HG03342 (cell line): Measurements from ENCODE around the gene PCDH15.

Source experiments
- ATAC-seq: cut with Tn5 transposase; IDR thresholded peaks from one replicate; pipeline ENCODE4 v1.9.1; 2021; ENCODE audit warnings: mild to moderate bottlenecking, moderate library complexity; ENCODE audit not compliant: unreplicated experiment

PCDH15 gene

DNA sequence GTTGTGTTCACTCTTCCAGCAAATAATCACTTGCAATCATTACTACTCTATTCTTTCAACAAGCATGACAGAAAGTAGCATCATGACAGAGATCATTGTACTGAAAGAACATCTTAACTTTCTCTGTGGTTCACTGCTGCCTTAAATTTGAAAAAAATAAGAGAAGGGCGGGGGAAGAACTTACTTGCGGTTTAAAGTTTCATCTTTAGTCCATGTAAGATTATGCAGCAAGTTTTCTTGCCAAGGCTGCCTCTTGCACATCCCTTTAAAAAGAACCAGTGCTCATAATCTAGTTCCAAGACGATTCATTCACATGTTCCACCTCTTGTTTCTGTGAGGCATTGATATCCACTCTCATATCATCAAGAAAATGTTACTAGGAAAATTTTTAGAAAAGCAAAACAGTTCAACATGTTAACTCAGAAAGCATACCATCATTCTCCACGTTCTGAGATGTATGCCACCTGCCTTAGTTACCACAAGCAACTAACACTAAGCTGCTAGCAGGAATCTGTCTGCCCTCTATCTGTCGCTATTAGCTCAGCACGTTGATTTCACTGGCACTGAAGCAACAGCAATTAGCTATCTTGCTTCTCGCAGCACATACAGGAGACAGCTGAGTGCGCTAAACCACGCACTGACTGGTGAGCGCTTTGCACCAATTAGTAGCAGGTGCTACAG is at the start of gene PCDH15:
TSS of gene PCDH15 (minus strand) at position 491 of the 681 bp plus-strand sequence. CDS start 136,969 bp downstream, outside the sequence.
- no peak for ATAC-seq

DNA sequence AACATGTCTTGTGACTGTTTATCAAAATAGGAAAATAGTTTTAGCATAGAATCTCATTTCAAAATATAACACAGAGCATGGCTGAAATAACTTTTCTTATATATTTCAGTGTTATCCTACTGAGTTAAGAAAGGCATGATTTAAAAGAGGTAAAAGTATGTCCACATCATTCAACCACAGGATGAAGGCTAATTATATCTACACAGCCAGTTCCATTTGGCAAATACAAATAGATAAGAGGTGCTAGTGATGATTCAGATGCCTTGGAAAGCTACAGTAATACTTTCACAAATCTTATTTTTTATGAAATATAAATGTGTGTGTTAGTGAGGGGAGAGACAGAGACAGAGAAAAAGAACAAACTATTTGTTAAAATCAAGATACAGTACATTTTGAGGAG is 42.9 kb upstream of the PCDH15 start:
- ATAC-seq: no peak

DNA sequence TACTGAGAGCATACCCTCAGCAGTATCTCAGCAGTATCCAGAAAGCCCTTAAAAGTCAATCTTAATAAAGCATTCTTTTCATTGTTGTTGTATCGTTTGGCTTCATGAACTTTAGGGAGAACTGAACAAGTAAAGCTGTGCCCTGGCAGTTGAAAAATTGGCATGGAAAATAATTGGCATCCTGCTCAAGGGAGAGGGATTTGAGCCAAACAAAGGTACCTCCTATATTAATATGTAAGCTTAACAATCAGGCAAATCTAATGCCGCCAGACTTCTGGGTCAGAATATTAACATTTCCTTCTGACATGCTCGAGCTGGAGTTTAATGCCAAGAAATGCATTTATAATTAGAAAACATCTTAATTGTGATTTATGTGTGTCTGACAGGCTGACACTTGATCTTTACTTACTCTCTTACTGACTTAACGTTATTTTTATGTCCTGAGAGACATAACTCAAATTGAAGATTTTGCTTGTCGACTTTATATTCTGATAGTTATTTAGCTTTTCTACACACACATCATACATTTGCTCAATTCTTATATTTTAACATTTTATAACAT is 42.1 kb upstream of the PCDH15 start:
- no peak for ATAC-seq

DNA sequence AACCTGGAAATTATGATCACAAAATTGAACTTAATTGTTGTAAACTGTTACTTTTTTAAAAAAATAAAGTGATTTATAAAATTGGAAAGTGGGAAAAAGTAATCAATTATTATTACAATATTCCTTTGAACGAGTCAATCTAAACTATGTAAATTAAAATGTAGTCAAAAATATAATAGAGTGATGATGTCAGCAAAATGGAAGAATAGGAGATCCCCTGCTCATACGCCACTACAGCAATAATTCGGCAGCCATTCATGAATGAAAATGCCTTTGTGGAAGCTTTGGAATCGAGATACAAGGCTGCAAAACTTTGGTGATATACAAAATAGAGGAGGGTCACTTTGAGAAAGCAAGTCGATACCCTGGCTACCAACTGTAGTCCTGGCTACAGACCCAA is 36.4 kb upstream of the PCDH15 start:
- no peak for ATAC-seq

DNA sequence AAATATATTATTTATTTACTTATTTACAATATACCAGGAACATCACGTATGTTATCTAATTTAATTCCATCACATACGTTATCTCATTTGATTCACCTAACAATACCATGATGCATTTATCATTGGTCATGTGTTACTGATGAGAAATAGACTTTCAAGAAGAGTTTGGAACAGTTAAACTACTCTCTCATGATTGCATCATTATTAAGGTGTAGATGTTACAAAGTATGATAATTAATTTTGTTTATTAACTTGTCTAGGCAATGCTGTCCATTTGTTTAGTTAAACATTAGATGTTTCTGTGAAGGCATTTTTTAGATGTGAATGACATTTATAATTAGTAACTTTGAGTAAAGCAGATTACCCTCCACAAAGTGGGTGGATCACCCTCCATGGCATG is 32.0 kb upstream of the PCDH15 start:
- ATAC-seq: no peak

DNA sequence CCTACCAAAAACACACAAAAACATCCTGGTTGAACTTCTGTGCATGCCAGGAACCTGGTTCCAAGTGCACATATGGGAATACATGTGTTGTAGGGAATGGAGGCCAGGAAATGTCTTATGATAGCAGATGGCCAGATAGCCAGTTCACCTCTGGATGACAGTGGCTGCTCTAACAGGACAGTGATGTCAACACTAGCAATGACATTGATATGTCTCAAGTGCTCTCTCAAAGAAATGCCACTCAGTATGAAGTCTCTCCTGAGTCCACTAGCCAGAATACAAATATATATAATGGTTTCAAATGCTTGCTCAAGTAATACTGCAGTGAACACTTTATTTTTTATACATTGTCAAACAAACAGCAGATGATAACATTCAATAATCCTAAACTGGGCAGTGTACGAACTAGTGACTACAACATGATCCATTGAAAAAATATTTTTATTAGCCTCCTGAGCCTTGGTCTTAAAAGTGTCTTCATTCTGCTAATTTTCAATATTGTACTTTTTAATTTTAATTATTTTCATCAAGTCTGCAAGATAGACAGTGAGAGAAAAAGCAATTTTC is 26.0 kb upstream of the PCDH15 start:
- ATAC-seq: no peak

DNA sequence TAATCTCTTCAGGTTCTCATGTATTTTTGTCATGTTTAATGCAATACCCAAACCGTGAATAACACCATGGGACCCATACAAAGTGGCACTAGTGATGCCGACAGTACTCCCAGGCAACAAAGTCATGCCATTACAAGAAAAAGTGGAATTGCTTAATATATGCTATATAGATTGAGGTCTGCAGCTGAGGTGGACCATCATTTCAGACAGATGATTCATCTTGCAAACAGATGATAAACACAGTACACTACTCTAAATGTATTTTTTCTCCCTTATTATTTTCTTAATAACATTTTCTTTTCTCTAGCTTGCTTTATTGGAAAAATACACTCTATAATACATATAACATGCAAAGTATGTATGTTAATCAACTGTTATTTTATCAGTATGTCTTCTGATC is 14.6 kb upstream of the PCDH15 start:
- no peak for ATAC-seq

DNA sequence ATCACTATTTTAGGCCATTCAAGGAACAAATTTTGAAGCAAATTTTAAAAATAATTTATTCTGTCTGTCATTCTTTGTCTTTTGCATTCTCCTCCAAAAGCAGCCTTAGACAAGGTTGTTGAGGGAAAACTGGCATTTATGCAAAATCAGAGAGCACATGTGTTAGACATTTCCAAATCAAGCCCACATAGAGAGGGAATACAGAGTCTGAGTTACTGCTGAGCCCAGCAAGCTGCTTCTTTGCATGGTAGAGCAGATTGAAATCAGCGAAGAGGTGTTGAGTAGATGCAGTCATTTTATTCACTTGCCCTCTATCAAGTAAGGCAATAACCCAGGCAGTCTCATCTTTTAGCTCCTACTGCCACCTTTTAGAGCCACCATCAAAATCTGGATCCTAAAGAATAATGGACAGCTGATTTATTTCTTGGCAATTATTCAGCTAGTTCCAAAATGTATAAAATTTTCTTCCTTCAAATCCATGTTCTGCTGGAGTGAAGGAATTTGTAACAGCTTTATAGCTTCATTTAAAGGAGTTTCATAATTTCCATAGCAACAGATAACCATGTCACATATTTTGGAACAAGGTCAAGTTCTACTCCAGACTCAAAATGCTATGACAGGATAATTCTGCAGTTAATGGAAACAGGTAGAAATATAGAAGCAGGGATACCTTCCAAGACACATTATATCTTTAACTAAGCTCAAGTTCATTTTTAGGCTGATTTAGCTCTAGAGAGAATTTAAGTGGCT is 7.3 kb upstream of the PCDH15 start:
- no peak for ATAC-seq

DNA sequence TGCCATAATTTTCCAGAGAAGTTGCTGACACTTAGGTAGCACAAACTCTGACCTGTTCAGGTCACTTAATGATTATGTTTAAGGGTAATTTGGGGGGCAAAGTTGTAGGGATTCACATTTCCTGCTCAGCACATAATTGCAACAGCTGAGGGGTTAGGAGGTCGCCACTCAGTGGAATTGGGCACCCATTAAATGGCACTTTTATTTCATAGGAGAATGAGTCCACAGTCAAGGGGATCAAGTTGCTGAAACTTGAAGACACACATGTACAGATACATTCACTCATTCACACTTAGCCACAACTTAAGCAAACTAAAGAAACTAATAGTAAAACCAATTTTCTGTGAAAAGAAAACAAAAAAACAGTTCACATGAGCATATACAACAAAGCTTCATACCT is 1.5 kb downstream of the PCDH15 start:
- no peak for ATAC-seq

DNA sequence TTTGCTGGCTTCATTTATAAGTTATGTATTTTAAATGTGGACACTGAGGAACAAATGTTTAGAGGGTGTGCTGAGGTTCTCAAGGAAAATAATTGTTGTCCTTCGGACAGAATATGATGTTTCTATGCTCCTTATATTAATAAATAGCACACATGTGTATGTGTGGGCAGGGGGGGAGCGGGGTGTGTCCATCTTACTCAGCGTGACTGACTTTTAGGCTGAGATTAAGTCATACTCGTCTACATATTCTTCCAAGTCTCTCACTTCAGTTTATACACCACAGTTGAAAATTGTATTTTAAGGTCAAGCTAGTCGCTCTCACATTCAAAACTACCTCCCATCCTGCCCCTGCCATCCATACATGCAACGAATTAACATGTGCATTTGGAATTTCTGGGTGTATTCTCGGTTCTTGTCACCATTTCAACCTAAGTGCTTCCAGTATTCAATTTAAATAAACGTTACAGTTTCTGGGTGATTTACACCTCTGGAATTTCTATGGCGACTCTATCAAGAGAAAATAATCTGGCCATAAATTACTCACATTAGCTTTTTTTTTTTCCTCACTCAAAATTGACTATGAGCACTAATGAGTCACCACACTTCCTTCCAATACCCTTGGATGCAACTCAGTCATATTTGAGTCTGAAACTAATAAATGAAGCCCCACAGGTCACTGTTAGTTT is 3.3 kb downstream of the PCDH15 start:
- no peak for ATAC-seq

DNA sequence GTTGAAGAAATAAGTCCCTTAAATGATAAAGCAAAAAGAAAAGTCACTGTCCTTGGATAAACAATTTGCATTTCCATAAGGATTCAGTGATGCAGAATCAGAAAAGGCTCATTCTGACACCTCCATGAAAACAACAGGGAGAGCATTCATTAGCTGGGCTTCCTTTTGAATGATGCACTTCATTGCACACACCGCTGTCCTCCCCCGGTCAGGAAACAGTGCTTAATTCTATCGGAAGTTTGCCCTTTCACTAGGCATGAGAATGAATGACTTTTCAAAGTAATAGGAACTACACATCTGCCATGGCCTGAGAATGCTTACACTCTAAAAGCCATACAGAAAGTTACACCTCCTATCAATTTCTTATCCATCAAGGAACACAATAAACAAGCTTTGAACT is 4.2 kb downstream of the PCDH15 start:
- no peak for ATAC-seq

DNA sequence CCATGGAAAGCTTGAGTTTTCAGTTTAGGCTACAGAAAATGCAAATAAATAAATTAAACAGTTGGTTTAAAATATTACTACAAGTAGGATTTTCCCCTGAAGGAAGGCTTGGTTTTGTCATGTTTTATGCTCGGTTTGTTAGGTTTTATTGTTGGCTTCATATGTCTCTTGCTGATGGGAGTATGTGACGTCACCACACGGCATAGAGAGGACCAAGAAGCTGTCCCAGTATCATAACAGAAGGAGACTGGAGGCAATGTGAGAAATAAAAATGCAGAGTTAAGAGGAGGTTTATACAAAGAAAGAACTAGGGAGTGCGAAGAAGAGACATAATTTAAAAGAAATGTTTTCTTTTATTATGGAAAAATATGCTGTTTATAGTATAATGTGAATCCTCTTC is 24.4 kb downstream of the PCDH15 start:
- ATAC-seq: no peak

DNA sequence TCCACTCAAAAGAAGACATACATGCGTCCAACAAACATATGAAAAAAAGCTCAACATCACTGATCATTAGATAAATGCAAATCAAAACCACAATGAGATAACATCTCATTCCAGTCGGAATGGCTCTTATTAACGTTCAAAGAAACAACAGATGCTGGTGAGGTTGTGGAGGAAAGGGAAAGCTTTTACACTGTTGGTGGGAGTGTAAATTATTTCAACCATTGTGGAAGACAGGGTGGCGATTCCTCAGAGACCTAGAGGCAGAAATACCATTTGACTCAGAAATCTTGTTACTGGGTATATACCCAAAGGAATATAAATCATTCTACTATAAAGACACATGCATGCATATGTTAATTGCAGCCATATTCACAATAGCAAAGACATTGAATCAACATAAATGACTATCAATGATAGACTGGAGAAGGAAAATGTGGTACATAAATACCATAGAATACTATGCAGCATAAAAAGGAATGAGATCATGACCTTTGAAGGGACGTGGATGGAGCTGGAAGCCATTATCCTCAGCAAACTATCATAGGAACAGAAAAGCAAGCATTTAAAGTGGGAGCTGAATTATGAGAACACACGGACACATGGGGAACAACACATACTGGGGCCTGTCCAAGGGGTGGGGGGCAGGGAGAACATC is 28.4 kb downstream of the PCDH15 start:
- no peak for ATAC-seq

DNA sequence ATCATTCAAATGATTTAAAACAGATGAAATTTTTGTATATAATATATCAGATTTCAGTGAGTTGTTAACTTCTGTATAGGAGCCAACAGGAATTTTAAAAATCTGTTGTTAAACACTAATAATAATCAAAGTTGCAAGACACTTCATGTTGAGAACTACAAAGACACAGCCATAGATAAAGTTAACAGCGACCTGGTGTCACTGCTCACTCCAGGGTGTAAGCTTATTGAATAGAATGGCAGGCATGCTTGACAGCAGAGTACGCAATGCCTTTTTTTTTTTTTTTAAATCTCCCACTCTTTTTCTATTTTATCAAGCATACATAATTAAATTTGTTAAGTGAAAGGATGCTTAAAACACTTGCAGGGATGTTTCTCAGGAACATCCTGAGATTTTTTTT is 32.0 kb downstream of the PCDH15 start:
- no peak for ATAC-seq

DNA sequence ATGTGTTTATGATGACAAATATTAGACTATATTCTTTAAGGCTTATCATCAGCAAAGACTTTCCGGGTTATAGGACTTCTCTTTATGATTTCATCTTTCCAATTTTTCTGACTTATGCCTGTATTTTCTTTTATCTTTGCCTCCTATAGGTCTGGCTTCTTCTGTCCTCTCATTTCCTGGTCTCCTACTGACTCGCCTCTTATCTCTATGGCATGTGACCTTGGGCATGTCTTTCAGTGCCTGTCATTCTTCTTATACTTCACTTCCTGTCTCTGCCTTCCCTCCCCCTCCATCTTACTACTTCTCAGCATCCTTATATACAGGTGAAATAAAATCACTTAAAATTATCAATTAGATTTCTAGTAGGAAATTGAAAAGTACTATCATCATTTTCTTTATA is 42.2 kb downstream of the PCDH15 start:
- no peak for ATAC-seq

DNA sequence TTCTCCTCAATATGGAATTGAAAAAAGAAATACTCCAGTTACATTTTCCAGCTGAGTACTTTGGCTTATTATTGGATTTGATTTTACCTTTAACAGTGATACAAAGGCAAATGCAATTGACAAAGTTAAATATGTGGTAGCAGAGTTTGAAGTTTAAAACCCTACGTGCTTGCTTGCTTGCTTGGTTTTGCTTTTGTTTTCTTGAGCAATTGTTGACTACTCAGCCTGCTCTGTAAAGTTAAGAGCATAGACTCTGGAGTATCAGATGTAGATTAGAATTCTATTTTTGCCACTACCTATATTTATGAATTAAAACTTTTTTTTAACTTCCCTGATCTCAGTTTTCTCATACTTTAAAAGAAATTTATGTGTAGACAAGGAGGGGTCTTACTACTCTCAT is 51.4 kb downstream of the PCDH15 start:
- ATAC-seq: no peak

DNA sequence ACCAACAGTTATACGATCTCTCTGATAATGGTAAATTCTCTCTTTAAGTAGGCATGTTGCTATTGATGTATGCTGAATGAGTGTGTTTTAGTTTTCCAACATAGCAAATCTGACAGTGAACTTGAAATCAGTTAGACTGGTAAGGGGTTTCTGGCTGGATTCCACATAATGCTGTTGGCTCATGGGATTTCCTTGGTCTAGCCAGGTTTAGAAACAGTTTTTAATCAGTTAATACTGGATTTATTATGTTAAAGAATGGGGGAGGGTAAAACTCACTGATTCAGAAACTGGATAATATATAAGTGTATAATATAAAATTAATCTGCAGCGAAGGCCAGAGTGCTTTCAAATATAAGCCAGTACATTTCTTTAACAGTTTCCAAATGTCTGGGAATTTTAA is 55.6 kb downstream of the PCDH15 start:
- no peak for ATAC-seq

DNA sequence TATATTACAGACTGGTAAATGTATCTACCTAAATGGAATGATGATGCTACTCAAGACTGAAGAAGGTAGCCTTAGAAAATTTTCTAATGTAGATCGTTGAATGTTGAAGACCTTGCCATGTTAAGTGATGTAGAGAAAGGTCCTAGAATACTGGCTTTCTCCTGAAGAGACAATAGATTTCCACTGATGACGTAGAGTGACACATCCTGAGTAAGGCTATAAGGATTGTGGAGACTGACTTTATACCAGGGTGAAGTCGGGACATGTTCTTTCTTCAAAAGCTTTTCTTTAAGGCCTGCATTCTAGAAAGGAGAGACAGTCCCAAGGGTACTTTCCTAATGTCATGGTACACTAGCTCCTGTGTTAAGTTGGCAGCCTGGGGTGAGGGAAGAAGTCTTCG is 58.6 kb downstream of the PCDH15 start:
- no peak for ATAC-seq

DNA sequence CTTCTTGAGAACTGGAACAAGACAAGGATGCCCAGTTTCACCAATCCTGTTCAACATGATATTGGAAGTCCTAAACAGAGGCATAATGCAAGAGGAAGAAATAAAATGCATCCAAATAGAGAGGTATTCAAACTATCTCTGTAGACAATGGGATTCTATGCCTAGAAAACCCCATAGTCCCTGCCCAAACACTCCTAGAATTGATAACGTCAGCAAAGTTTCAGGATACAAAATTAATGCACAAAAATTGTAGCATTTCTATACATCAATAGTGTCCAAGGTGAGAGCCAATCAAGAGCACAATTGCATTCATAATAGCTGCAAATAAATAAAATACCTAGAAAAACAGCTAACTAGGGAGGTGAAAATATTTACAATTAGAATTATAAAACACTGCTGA is 72.5 kb downstream of the PCDH15 start:
- ATAC-seq: no peak

DNA sequence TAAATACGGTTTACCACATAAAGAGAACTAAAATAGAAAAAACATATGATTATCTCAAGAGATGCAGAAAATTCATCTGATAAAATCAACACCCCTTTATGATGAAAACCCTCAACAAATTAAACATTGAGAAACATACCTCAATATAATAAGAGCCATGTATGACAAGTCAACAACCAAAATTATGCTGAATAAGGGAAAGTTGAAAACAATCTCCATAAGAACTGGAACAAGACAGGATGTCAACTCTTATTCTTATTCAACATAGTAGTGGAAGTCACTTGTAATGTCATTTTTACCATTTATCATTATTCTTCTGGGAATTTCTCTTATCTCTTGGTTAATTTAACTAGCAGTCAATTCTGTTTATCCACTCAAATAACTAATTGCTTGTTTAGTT is 79.0 kb downstream of the PCDH15 start:
- ATAC-seq: no peak

DNA sequence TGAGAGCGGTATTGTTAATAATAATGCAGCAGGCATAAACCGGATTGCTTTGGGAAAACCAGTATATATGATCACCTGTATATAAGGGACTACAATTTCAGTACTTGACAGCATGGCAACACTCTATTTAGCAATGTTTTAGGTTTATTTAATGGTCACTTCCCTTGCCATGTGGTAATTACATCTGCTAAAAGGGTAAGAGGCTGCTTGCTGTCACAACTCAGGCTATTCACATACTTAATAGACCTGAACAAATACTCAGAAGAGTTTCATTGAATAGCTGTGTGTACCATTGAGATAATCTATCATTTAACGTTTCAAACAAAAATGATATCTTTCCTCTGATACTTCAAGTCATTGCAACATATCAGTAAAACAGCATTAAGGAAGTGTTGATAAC is 90.1 kb downstream of the PCDH15 start:
- ATAC-seq: no peak
